ENCODE data around the gene EVA1A. TPM values are rescaled to one million over a fixed set of nuclear protein-coding genes. Genes with fewer than 3 reads are reported as not detected.

EVA1A gene
- total RNA-seq, 1 experiment from 2014 or later = 0.68 TPM

- Histone ChIP-seq H4K20me1 (ENCODE audit: control insufficient read depth, insufficient read depth, insufficient read length) (no peaks in the 10 kb centered on the region), H3K79me2 (ENCODE audit: insufficient read depth, low read length) (no peaks in the 10 kb centered on the region), H3T11ph (ENCODE audit: low read length) (no peak overlapping the region), H2BK15ac (ENCODE audit: low read depth, low read length) (no peak overlapping the region), H2BK120ac (ENCODE audit: low read depth, low read length, poor library complexity, severe bottlenecking) (no peak overlapping the region), H3K4ac (ENCODE audit: low read depth, low read length) (no peak overlapping the region), H2AK5ac (ENCODE audit: insufficient read length, low read length) (no peak overlapping the region), H2BK20ac (ENCODE audit: low read depth, low read length, poor library complexity, severe bottlenecking) (no peak overlapping the region), H3K9ac (ENCODE audit: extremely low read depth, insufficient read length, low read length) (no peak overlapping the region), H3K56ac (ENCODE audit: insufficient read length, low read depth, low read length) (no peak overlapping the region), H2AFZ (ENCODE audit: low read length) (no peak overlapping the region), H3K27me3 (ENCODE audit: insufficient read depth, low read length) (no peaks in the 10 kb centered on the region), H3K18ac (ENCODE audit: insufficient read length, low read depth, low read length) (no peak overlapping the region), H3K4me2 (ENCODE audit: insufficient read depth, insufficient read length, low read length) (no peak overlapping the region), H3K79me1 (ENCODE audit: insufficient read depth, low read depth, low read length, poor library complexity, severe bottlenecking) (no peaks in the 10 kb centered on the region), H3K23me2 (ENCODE audit: insufficient read length, low read depth, low read length, poor library complexity, severe bottlenecking) (no peaks in the 10 kb centered on the region), H3K14ac (ENCODE audit: insufficient read depth, low read length) (no peak overlapping the region), H4K5ac (ENCODE audit: insufficient read length, low read depth, low read length) (no peak overlapping the region), H3K9me3 (ENCODE audit: control insufficient read depth, low read depth, low read length) (no peaks in the 10 kb centered on the region), H3K23ac (ENCODE audit: insufficient read length, low read depth, low read length) (no peak overlapping the region), H3K4me1 (ENCODE audit: insufficient read depth, low read length) (0 out of 2 replicates have a peak, but pooled peaks cover 8% of the 10 kb centered on the region), H4K8ac (replicated peaks; ENCODE audit: insufficient read length, low read depth, low read length) (no peak overlapping the region), H3K27ac (ENCODE audit: insufficient read length, low read depth, low read length) (no peak overlapping the region), H2BK5ac (ENCODE audit: insufficient read length, low read length) (no peak overlapping the region), H4K91ac (ENCODE audit: insufficient read length, low read depth, low read length) (no peak overlapping the region), H2BK12ac (ENCODE audit: insufficient read length, low read depth, low read length) (no peak overlapping the region)
- DNase-seq = no peak
- peaks cover 2% of the 10 kb centered on the region; the same call in 1 of the 2 replicates for H3K27me3 Mint-ChIP-seq (ENCODE audit: low read depth)
- peaks cover 7 to 9% of the 10 kb centered on the region in 2 experiments for H3K9me3 Mint-ChIP-seq
- no peak for TF ChIP-seq CTCF (conservative IDR thresholded peaks at IDR 0.05)
- no CpG with 5 or more reads among the region's 2 CpGs for WGBS (ENCODE audit: extremely low coverage, insufficient read length, low lambda C conversion rate)
- no peak overlapping the region for H3K27ac Mint-ChIP-seq
- H3K36me3 Mint-ChIP-seq (ENCODE audit: insufficient read depth in 1 of 3, low read depth in 3 of 3) = peaks cover 2 to 10% (median 3%) of the 10 kb centered on the region in 3 experiments; a peak in 6 of 7 replicates
- H3K4me1 Mint-ChIP-seq = peaks cover 20 to 23% of the 10 kb centered on the region in 2 experiments
- H3K4me3 Mint-ChIP-seq = no peak overlapping the region
Measured at GRCh38 chr2:75454241-75454620, 106.5 kb downstream of the EVA1A start.

Measured in H9 (cell line).